GM21367 (cell line): ENCODE results near the gene PKD1.

Source experiments
- ATAC-seq: cut with Tn5 transposase; IDR thresholded peaks from one replicate; pipeline ENCODE4 v1.9.1; 2021; ENCODE audit not compliant: unreplicated experiment

PKD1 gene

GRCh38 chr16:2078691-2079090 is 57.0 kb downstream of the PKD1 start:
- no peak for ATAC-seq

GRCh38 chr16:2078096-2078495 is 57.6 kb downstream of the PKD1 start:
- no peak for ATAC-seq

GRCh38 chr16:2077696-2078095 is 58.0 kb downstream of the PKD1 start:
- ATAC-seq: no peak

GRCh38 chr16:2077016-2077415 is 58.7 kb downstream of the PKD1 start:
- ATAC-seq: no peak

GRCh38 chr16:2076072-2076865 is 59.4 kb downstream of the PKD1 start:
- no peak for ATAC-seq

GRCh38 chr16:2075631-2076030 is 60.1 kb downstream of the PKD1 start:
- ATAC-seq: no peak

GRCh38 chr16:2074071-2074470 is 61.6 kb downstream of the PKD1 start:
- ATAC-seq: no peak

GRCh38 chr16:2072926-2073325 is 62.8 kb downstream of the PKD1 start:
- no peak for ATAC-seq

- ATAC-seq: no peak
These were observed 64.1 kb downstream of the PKD1 start for GRCh38 chr16:2071454-2072202.

- ATAC-seq: no peak
These were observed 64.9 kb downstream of the PKD1 start for GRCh38 chr16:2070576-2071453.

GRCh38 chr16:2066139-2066538 is 69.6 kb downstream of the PKD1 start:
- no peak for ATAC-seq

- no peak for ATAC-seq
These were observed 71.2 kb downstream of the PKD1 start for GRCh38 chr16:2064368-2064945.

- ATAC-seq: no peak
These were observed 71.8 kb downstream of the PKD1 start for GRCh38 chr16:2063861-2064260.

- ATAC-seq: no peak
These were observed 72.9 kb downstream of the PKD1 start for GRCh38 chr16:2062801-2063200.

GRCh38 chr16:2061526-2061925 is 74.2 kb downstream of the PKD1 start:
- no peak for ATAC-seq

- ATAC-seq: no peak
These were observed 74.7 kb downstream of the PKD1 start for GRCh38 chr16:2061023-2061422.

GRCh38 chr16:2060346-2060745 is 75.4 kb downstream of the PKD1 start:
- no peak for ATAC-seq

- no peak for ATAC-seq
These were observed 76.8 kb downstream of the PKD1 start for GRCh38 chr16:2058872-2059271.

- ATAC-seq: no peak
These were observed 77.3 kb downstream of the PKD1 start for GRCh38 chr16:2058420-2058819.

GRCh38 chr16:2057438-2057837 is 78.3 kb downstream of the PKD1 start:
- ATAC-seq: no peak
